DOHH2 (cell line): ENCODE measurements around the gene MAN1C1.

Experiments
- H3F3A ChIP-seq: fragments of 200-600 bp; sonication (generic), shearing (Covaris generic); 2 replicates; pipeline ENCODE4 v1.6.0; 2016; ENCODE audit warnings: antibody characterized with exemption, mild to moderate bottlenecking; ENCODE audit not compliant: control insufficient read depth, insufficient read depth
- H3K27ac ChIP-seq: fragments of 200-600 bp; sonication (generic); 2 replicates; pipeline ENCODE4 v1.5.1; 2014; ENCODE audit warnings: low read depth, mild to moderate bottlenecking, low read length, moderate library complexity
- H3K27me3 ChIP-seq: fragments of 200-600 bp; sonication (generic); 2 replicates; pipeline ENCODE4 v1.6.1; 2014; ENCODE audit warnings: mild to moderate bottlenecking, low read length, mixed read lengths; ENCODE audit not compliant: control insufficient read depth
- H3K36me3 ChIP-seq: fragments of 200-600 bp; sonication (generic); 2 replicates; pipeline ENCODE4 v1.6.1; 2014; ENCODE audit warnings: mild to moderate bottlenecking, low read length, moderate library complexity, mixed read lengths; ENCODE audit not compliant: control insufficient read depth
- H3K4me1 ChIP-seq: fragments of 200-600 bp; sonication (generic); 2 replicates; pipeline ENCODE4 v1.6.1; 2014; ENCODE audit warnings: mild to moderate bottlenecking, low read length, mixed read lengths; ENCODE audit not compliant: control insufficient read depth
- H3K4me2 ChIP-seq: fragments of 200-600 bp; sonication (generic); 2 replicates; pipeline ENCODE4 v1.6.0; 2014; ENCODE audit warnings: mild to moderate bottlenecking, low read length, moderate library complexity
- H3K4me3 ChIP-seq: fragments of 200-600 bp; sonication (generic); 2 replicates; pipeline ENCODE4 v1.5.1; 2014; ENCODE audit warnings: mild to moderate bottlenecking, low read length, mixed read lengths
- H3K79me2 ChIP-seq: fragments of 200-600 bp; sonication (generic); 2 replicates; pipeline ENCODE4 v1.6.1; 2014; ENCODE audit warnings: mild to moderate bottlenecking, low read length, mixed read lengths; ENCODE audit not compliant: control insufficient read depth
- H3K9me2 ChIP-seq: fragments of 200-600 bp; sonication (generic); replicated peaks from 2 replicates; pipeline ENCODE4 v1.6.1; 2014; ENCODE audit warnings: mild to moderate bottlenecking, low read length, mixed read lengths; ENCODE audit not compliant: control insufficient read depth
- H3K9me3 ChIP-seq: fragments of 200-600 bp; sonication (generic); 2 replicates; pipeline ENCODE4 v1.6.1; 2014; ENCODE audit warnings: antibody characterized with exemption, low read length, mixed read lengths; ENCODE audit not compliant: control insufficient read depth, insufficient read depth
- H4K20me1 ChIP-seq: fragments of 200-600 bp; sonication (generic); 2 replicates; pipeline ENCODE4 v1.6.0; 2014; ENCODE audit warnings: low read depth, mild to moderate bottlenecking, antibody characterized with exemption, low read length, moderate library complexity; ENCODE audit not compliant: control insufficient read depth, insufficient read depth
- CTCF ChIP-seq: fragments of 200-600 bp; sonication (generic); IDR thresholded peaks from one replicate; pipeline ENCODE4 v1.5.1; 2014; ENCODE audit warnings: antibody characterized with exemption, mild to moderate bottlenecking, low read depth, low read length; ENCODE audit not compliant: poor library complexity, severe bottlenecking
- EZH2phosphoT487 ChIP-seq: fragments of 200-600 bp; sonication (generic); IDR thresholded peaks from 2 replicates; pipeline ENCODE4 v1.6.1; 2017; ENCODE audit warnings: borderline replicate concordance, mild to moderate bottlenecking, antibody characterized with exemption, low read length, moderate library complexity, mixed read lengths

Gene MAN1C1

GRCh38 chr1:25800703-25801377, 184.2 kb downstream of the MAN1C1 start:
- Histone ChIP-seq H3K4me1 (peaks cover 44% of the 10 kb centered on the region), H3K27ac (no peak overlapping the region), H4K20me1 (0 out of 2 replicates have a peak, but pooled peaks cover 7% of the 10 kb centered on the region), H3K4me2 (peak overlapping the region; percentile 86), H3K27me3 (peaks cover 5% of the 10 kb centered on the region), H3F3A (peaks cover 4% of the 10 kb centered on the region; the same call in 1 of the 2 replicates), H3K4me3 (peak overlapping the region; percentile 73), H3K36me3 (no peaks in the 10 kb centered on the region), H3K9me3 (no peaks in the 10 kb centered on the region), H3K9me2 (no peaks in the 10 kb centered on the region), H3K79me2 (no peaks in the 10 kb centered on the region)
- TF ChIP-seq EZH2phosphoT487 (no peak), CTCF (no peak)

- Histone ChIP-seq H3K9me2 (no peaks in the 10 kb centered on the region), H3K27ac (no peak overlapping the region), H3K79me2 (no peaks in the 10 kb centered on the region), H3K4me1 (peaks cover 30% of the 10 kb centered on the region), H3K9me3 (no peaks in the 10 kb centered on the region), H3F3A (peaks cover 4% of the 10 kb centered on the region; the same call in 1 of the 2 replicates), H3K27me3 (peaks cover 5% of the 10 kb centered on the region), H3K4me2 (peak overlapping the region; percentile 32), H4K20me1 (0 out of 2 replicates have a peak, but pooled peaks cover 7% of the 10 kb centered on the region), H3K4me3 (peak overlapping the region; percentile 14; the same call in 1 of the 2 replicates), H3K36me3 (no peaks in the 10 kb centered on the region)
- peak; percentile 29 for TF ChIP-seq CTCF
- TF ChIP-seq EZH2phosphoT487 = no peak
Measured at GRCh38 chr1:25802915-25803314, 186.3 kb downstream of the MAN1C1 start.

GRCh38 chr1:25803368-25803767, 186.8 kb downstream of the MAN1C1 start:
- H3K79me2 ChIP-seq = no peaks in the 10 kb centered on the region
- peaks cover 5% of the 10 kb centered on the region for H3K27me3 ChIP-seq
- no peak for TF ChIP-seq EZH2phosphoT487
- H3K4me2 ChIP-seq = peak overlapping the region; percentile 32
- peaks cover 4% of the 10 kb centered on the region; the same call in 1 of the 2 replicates for H3F3A ChIP-seq
- H3K36me3 ChIP-seq = no peaks in the 10 kb centered on the region
- no peak overlapping the region for H3K27ac ChIP-seq
- no peaks in the 10 kb centered on the region for H3K9me3 ChIP-seq
- H3K9me2 ChIP-seq = no peaks in the 10 kb centered on the region
- H4K20me1 ChIP-seq = 0 out of 2 replicates have a peak, but pooled peaks cover 7% of the 10 kb centered on the region
- H3K4me1 ChIP-seq = peaks cover 30% of the 10 kb centered on the region
- peak overlapping the region; percentile 14; the same call in 1 of the 2 replicates for H3K4me3 ChIP-seq
